HEK293T (cell line): ENCODE measurements around the gene RPAP3.

Source experiments
- CTCF ChIA-PET: fragments of 350-600 bp; formaldehyde crosslinking; extraction: SDS; loops from one replicate; lab custom pipeline; 2021; ENCODE audit warnings: antibody characterized with exemption, inconsistent platforms; lab: Yijun Ruan, JAX
- POLR2A ChIA-PET: fragments of 350-600 bp; formaldehyde crosslinking; extraction: SDS; loops from one replicate; lab custom pipeline; 2020; ENCODE audit warnings: antibody characterized with exemption, inconsistent platforms; lab: Yijun Ruan, JAX
- DNase-seq: peaks from one replicate; pipeline ENCODE4 v3.0.0; 2012; ENCODE audit warnings: mixed read lengths; ENCODE audit errors: extremely low spot score
- ARNT ChIP-seq: fragments of 450-650 bp; IDR thresholded peaks from 2 replicates; pipeline ENCODE4 v1.6.1; 2017; ENCODE audit warnings: mild to moderate bottlenecking
- BHLHE40 ChIP-seq: fragments of 450-650 bp; IDR thresholded peaks from 2 replicates; pipeline ENCODE4 v1.6.1; 2016; ENCODE audit warnings: mild to moderate bottlenecking, moderate library complexity, borderline replicate concordance
- CTBP1 ChIP-seq: fragments of 450-650 bp; IDR thresholded peaks from 2 replicates; pipeline ENCODE4 v1.6.1; 2016; ENCODE audit warnings: borderline replicate concordance
- ELF4 ChIP-seq: fragments of 450-650 bp; IDR thresholded peaks from 2 replicates; pipeline ENCODE4 v1.6.1; 2017; ENCODE audit warnings: antibody characterized with exemption
- FOXA1 ChIP-seq: fragments of 450-650 bp; IDR thresholded peaks from 2 replicates; pipeline ENCODE4 v1.6.1; 2016; ENCODE audit warnings: mild to moderate bottlenecking
- FOXK2 ChIP-seq: fragments of 450-650 bp; IDR thresholded peaks from 2 replicates; pipeline ENCODE4 v1.6.1; 2016; ENCODE audit warnings: mild to moderate bottlenecking
- FOXM1 ChIP-seq: fragments of 450-650 bp; IDR thresholded peaks from 2 replicates; pipeline ENCODE4 v1.6.1; 2017; ENCODE audit warnings: mild to moderate bottlenecking, borderline replicate concordance
- HDGF ChIP-seq: fragments of 450-650 bp; IDR thresholded peaks from 2 replicates; pipeline ENCODE4 v1.6.1; 2017; ENCODE audit warnings: antibody characterized with exemption, borderline replicate concordance
- L3MBTL2 ChIP-seq: fragments of 450-650 bp; conservative IDR thresholded peaks from 2 replicates; pipeline ENCODE4 v1.6.1; 2016; ENCODE audit warnings: mild to moderate bottlenecking
- LEF1 ChIP-seq: fragments of 450-650 bp; IDR thresholded peaks from 2 replicates; pipeline ENCODE4 v1.6.1; 2017; ENCODE audit warnings: mild to moderate bottlenecking, borderline replicate concordance
- NFRKB ChIP-seq: fragments of 450-650 bp; IDR thresholded peaks from 2 replicates; pipeline ENCODE4 v1.6.1; 2016; ENCODE audit warnings: mild to moderate bottlenecking, moderate library complexity
- PKNOX1 ChIP-seq: fragments of 450-650 bp; IDR thresholded peaks from 2 replicates; pipeline ENCODE4 v1.6.1; 2016
- SP1 ChIP-seq: fragments of 450-650 bp; IDR thresholded peaks from 2 replicates; pipeline ENCODE4 v1.6.1; 2017
- SUZ12 ChIP-seq: fragments of 450-650 bp; IDR thresholded peaks from 2 replicates; pipeline ENCODE4 v1.6.1; 2016; ENCODE audit warnings: mild to moderate bottlenecking
- TARDBP ChIP-seq: fragments of 450-650 bp; IDR thresholded peaks from 2 replicates; pipeline ENCODE4 v1.6.1; 2016
- ZNF384 ChIP-seq: fragments of 450-650 bp; IDR thresholded peaks from 2 replicates; pipeline ENCODE4 v1.6.1; 2016

The RPAP3 gene

GRCh38 chr12:47748507-47748828 lies 42.6 kb upstream of the RPAP3 start:
- ChIA-PET POLR2A (no interaction called here), CTCF (no interaction called here)
- DNase-seq, result no peak
- TF ChIP-seq HDGF, result no peak
- no peak for TF ChIP-seq CTBP1
- no peak for TF ChIP-seq FOXK2
- TF ChIP-seq NFRKB, result no peak
- no peak for TF ChIP-seq ELF4
- TF ChIP-seq PKNOX1, result no peak
- TF ChIP-seq LEF1, result no peak

- ChIA-PET CTCF (interaction anchor here (0.6 kb wide), 1 partner anchor 68 kb away, joined by 3 read pairs; no protein-coding TSS in a partner anchor), POLR2A (interaction anchor here (0.8 kb wide), 1 partner anchor 9 kb away, joined by 3 read pairs; no protein-coding TSS in a partner anchor)
- TF ChIP-seq ZNF384 (no peak), L3MBTL2 (no peak), BHLHE40 (no peak), FOXA1 (no peak), SP1 (no peak), ELF4 (no peak), SUZ12 (no peak), NFRKB (no peak), PKNOX1 (no peak), FOXM1 (no peak), LEF1 (no peak), CTBP1 (no peak), HDGF (no peak), FOXK2 (no peak), ARNT (no peak)
- DNase-seq, result no peak
Measured at GRCh38 chr12:47747596-47748506, 42.0 kb upstream of the RPAP3 start.

GRCh38 chr12:47747126-47747525 lies 41.3 kb upstream of the RPAP3 start:
- no peak for DNase-seq
- TF ChIP-seq SUZ12 (no peak), NFRKB (no peak), FOXM1 (no peak), LEF1 (no peak), SP1 (no peak), TARDBP (no peak), PKNOX1 (no peak), FOXA1 (no peak), CTBP1 (no peak), L3MBTL2 (no peak), ELF4 (no peak), ZNF384 (no peak), HDGF (no peak), ARNT (no peak), FOXK2 (no peak), BHLHE40 (no peak)
- CTCF ChIA-PET, result no interaction called here
- POLR2A ChIA-PET, result interaction anchor here (0.8 kb wide), 1 partner anchor 10 kb away, joined by 3 read pairs; no protein-coding TSS in a partner anchor

GRCh38 chr12:47746523-47746922 lies 40.7 kb upstream of the RPAP3 start:
- TF ChIP-seq FOXK2 (no peak), CTBP1 (no peak), ELF4 (no peak), HDGF (no peak), NFRKB (no peak)
- ChIA-PET POLR2A (no interaction called here), CTCF (no interaction called here)
- no peak for DNase-seq

- CTCF ChIA-PET, result no interaction called here
- POLR2A ChIA-PET, result no interaction called here
- no peak for DNase-seq
- no peak for TF ChIP-seq PKNOX1
- no peak for TF ChIP-seq FOXM1
- no peak for TF ChIP-seq SP1
- no peak for TF ChIP-seq TARDBP
- no peak for TF ChIP-seq ARNT
- no peak for TF ChIP-seq CTBP1
- no peak for TF ChIP-seq FOXK2
- TF ChIP-seq FOXA1, result no peak
- no peak for TF ChIP-seq LEF1
- TF ChIP-seq ELF4, result no peak
- TF ChIP-seq SUZ12, result no peak
- TF ChIP-seq ZNF384, result no peak
- TF ChIP-seq BHLHE40, result no peak
- no peak for TF ChIP-seq NFRKB
- TF ChIP-seq L3MBTL2, result no peak
Measured at GRCh38 chr12:47746073-47746472, 40.2 kb upstream of the RPAP3 start.
